HepG2 (cell line): ENCODE data around the gene PRR36. TPM values are rescaled to one million over a fixed set of nuclear protein-coding genes. Genes with fewer than 3 reads are reported as not detected.

Experiments
- CCDC6 ChIP-seq: sonication (generic); formaldehyde crosslinking; IDR thresholded peaks from 2 replicates; pipeline ENCODE4 v1.8.1; 2022; ENCODE audit warnings: mild to moderate bottlenecking, missing genetic modification reagents, moderate library complexity
- FOXA3 ChIP-seq: IDR thresholded peaks from 2 replicates; pipeline ENCODE4 v1.6.1; 2016; ENCODE audit warnings: missing genetic modification reagents, missing compliant biosample characterization
- FOXO1 ChIP-seq: sonication (generic); formaldehyde crosslinking; IDR thresholded peaks from 2 replicates; pipeline ENCODE4 v1.4.0; 2020; ENCODE audit warnings: missing genetic modification reagents
- HDAC6 ChIP-seq: fragments of 200-600 bp; sonication (generic); IDR thresholded peaks from 2 replicates; pipeline ENCODE4 v1.7.0; 2017; ENCODE audit warnings: mild to moderate bottlenecking, antibody characterized with exemption, low read length, low read depth
- HNF4G ChIP-seq, 2 experiments: sonication (generic) in 1 of 2; formaldehyde crosslinking in 1 of 2; IDR thresholded peaks; 2 replicates each; pipeline versions ENCODE4 v1.4.0 to v1.6.1; 2011 to 2020; ENCODE audit warnings: borderline replicate concordance in 2 of 2, low read depth in 2 of 2, mild to moderate bottlenecking in 2 of 2, low read length in 1 of 2, missing genetic modification reagents in 1 of 2, moderate library complexity in 1 of 2
- HNRNPLL ChIP-seq: fragments of 200-400 bp; formaldehyde crosslinking; IDR thresholded peaks from 2 replicates; pipeline ENCODE4 v1.6.1; 2017; ENCODE audit warnings: mild to moderate bottlenecking, low read depth, low read length; ENCODE audit not compliant: poor library complexity, severe bottlenecking
- ISL2 ChIP-seq: sonication (generic); formaldehyde crosslinking; IDR thresholded peaks from 2 replicates; pipeline ENCODE4 v1.5.0; 2020; ENCODE audit warnings: missing genetic modification reagents
- KLF12 ChIP-seq: sonication (generic); formaldehyde crosslinking; IDR thresholded peaks from 2 replicates; pipeline ENCODE4 v1.4.0; 2020; ENCODE audit warnings: missing genetic modification reagents, borderline replicate concordance
- MIER2 ChIP-seq: IDR thresholded peaks from 2 replicates; pipeline ENCODE4 v1.6.1; 2016; ENCODE audit warnings: missing biosample characterization, missing genetic modification reagents
- POLR2A ChIP-seq, 2 experiments: IDR thresholded peaks; 2 replicates each; pipeline ENCODE4 v1.6.1; 2011; ENCODE audit warnings: low read depth in 2 of 2, low read length in 2 of 2, mild to moderate bottlenecking in 1 of 2, moderate library complexity in 1 of 2; ENCODE audit not compliant: insufficient read depth in 1 of 2
- TCF12 ChIP-seq, 2 experiments: fragments of 450-650 bp in 1 of 2; sonication (generic) in 1 of 2; formaldehyde crosslinking in 1 of 2; IDR thresholded peaks; 2 replicates each; pipeline versions ENCODE4 v1.6.1 to v1.8.0; 2017 to 2022; ENCODE audit warnings: antibody characterized with exemption in 1 of 2, mild to moderate bottlenecking in 1 of 2, missing genetic modification reagents in 1 of 2, moderate library complexity in 1 of 2
- XRCC5 ChIP-seq: fragments of 200-400 bp; formaldehyde crosslinking; optimal IDR thresholded peaks from 2 replicates; pipeline ENCODE3; 2017; ENCODE audit warnings: mild to moderate bottlenecking, low read length
- ZNF230 ChIP-seq: sonication (generic); formaldehyde crosslinking; IDR thresholded peaks from 2 replicates; pipeline ENCODE4 v1.4.0; 2020; ENCODE audit warnings: mild to moderate bottlenecking, missing genetic modification reagents
- ZNF790 ChIP-seq: sonication (generic); formaldehyde crosslinking; IDR thresholded peaks from 2 replicates; pipeline ENCODE4 v1.8.0; 2022; ENCODE audit warnings: missing genetic modification reagents, mild to moderate bottlenecking, borderline replicate concordance
- ZSCAN22 ChIP-seq: sonication (generic); formaldehyde crosslinking; IDR thresholded peaks from 2 replicates; pipeline ENCODE4 v1.4.0; 2020; ENCODE audit warnings: mild to moderate bottlenecking, missing genetic modification reagents
- polyA plus RNA-seq, 8 experiments: library from polyadenylated mRNA; depleted of rRNA in 3 of 8; stranded (reverse) in 7 of 8; unstranded in 1 of 8; fragments of >200 nt; fragmentation: Illumina TruSeq in 4 of 8; extraction: Trizol in 4 of 8; gene quantifications; 2 replicates each; pipeline versions ENCODE4 v1.2.1 to v1.2.3, GENCODE V29; 2011 to 2016; ENCODE audit warnings: low read depth in 4 of 8, missing spikeins in 1 of 8, mixed read lengths in 1 of 8; ENCODE audit not compliant: insufficient read depth in 1 of 8
- total RNA-seq, 5 experiments: library from RNA; depleted of rRNA; stranded (reverse); fragments of >200 nt; fragmentation: Illumina TruSeq; extraction: Trizol; gene quantifications; 2 replicates each; pipeline ENCODE4 v1.2.3, GENCODE V29; 2016; ENCODE audit warnings: low read depth in 1 of 5
- TF ChIP-seq, protein P1 (sequence below): sonication (generic); formaldehyde crosslinking; IDR thresholded peaks from 2 replicates; pipeline ENCODE4 v1.9.0; 2021; ENCODE audit warnings: missing genetic modification reagents, borderline replicate concordance
- TF ChIP-seq, protein P2 (sequence below): sonication (generic); formaldehyde crosslinking; IDR thresholded peaks from 2 replicates; pipeline ENCODE4 v1.4.0; 2020; ENCODE audit warnings: low read depth, mild to moderate bottlenecking, missing genetic modification reagents
- TF ChIP-seq, protein P3 (sequence below): sonication (generic); formaldehyde crosslinking; IDR thresholded peaks from 2 replicates; pipeline ENCODE4 v1.8.0; 2022; ENCODE audit warnings: missing genetic modification reagents, mild to moderate bottlenecking, moderate library complexity, borderline replicate concordance
- TF ChIP-seq, protein P4 (sequence below): IDR thresholded peaks from 2 replicates; pipeline ENCODE4 v1.6.1; 2016; ENCODE audit warnings: low read depth, control low read depth
- TF ChIP-seq, protein P5 (sequence below): sonication (generic); formaldehyde crosslinking; IDR thresholded peaks from 2 replicates; pipeline ENCODE4 v1.8.1; 2023; ENCODE audit warnings: missing genetic modification reagents, inconsistent platforms, borderline replicate concordance

PRR36 gene
- total and polyA plus RNA-seq, 2 of the 13 experiments (the other 11 are each of a cell fraction or from before 2014, with no cell fraction given), result 0.07 to 0.17 TPM

DNA sequence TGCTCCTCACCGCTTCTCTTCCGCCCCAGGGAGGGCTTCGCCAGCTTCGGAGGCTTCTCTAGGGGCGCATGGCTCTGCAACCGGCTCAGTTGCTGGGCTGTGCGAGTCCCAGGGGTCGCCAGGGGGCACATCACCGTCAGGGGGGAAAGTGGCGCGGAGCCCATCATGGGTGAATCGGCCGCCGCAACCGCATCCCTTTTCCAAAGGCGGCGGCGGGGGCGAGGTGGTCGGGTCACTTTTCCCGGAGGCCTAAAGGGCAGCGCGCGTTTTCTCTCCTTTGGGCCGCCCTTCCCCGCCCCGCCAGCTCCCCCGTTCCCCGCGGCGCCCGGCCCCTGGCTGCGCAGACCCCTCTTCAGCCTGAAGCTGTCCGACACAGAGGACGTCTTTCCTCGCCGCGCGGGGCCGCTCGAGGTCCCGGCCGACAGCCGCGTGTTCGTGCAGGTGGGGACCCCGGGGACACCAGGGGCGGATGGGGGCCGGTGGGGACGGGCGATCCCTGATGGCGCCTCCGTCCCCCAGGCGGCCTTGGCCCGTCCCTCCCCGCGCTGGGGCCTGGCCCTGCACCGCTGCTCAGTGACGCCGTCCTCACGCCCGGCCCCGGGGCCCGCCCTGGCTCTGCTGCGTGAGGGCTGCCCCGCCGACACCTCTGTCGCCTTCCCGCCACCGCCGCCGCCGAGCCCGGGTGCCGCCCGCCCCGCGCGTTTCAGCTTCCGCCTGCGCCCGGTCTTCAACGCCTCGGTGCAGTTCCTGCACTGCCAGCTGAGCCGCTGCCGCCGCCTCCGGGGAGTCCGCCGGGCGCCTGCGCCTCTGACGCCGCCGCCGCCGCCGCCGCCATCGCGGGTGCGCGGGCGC lies 42.1 kb upstream of the PRR36 start (continued):
- TF ChIP-seq ZNF790 (CRISPR knock-in tag) (0 out of 2 replicates have a peak, but pooled peaks have one; percentile 52), TCF12 (IDR thresholded peaks at IDR 0.05) (no peak), TCF12 (CRISPR knock-in tag; IDR thresholded peaks at IDR 0.05) (no peak), FOXO1 (CRISPR knock-in tag) (0 out of 2 replicates have a peak, but pooled peaks have one; percentile 9), ZSCAN22 (CRISPR knock-in tag) (peak; percentile 54; the same call in 1 of the 2 replicates), HNRNPLL (peak; percentile 87), HNF4G (IDR thresholded peaks at IDR 0.05; ENCODE audit: borderline replicate concordance, low read depth, low read length) (no peak), HNF4G (CRISPR knock-in tag; IDR thresholded peaks at IDR 0.05; ENCODE audit: borderline replicate concordance, low read depth) (no peak), XRCC5 (no peak), MIER2 (CRISPR knock-in tag) (no peak), ISL2 (CRISPR knock-in tag) (0 out of 2 replicates have a peak, but pooled peaks have one; percentile 13), CCDC6 (CRISPR knock-in tag) (0 out of 2 replicates have a peak, but pooled peaks have one; percentile 38), KLF12 (CRISPR knock-in tag) (no peak), ZNF230 (CRISPR knock-in tag) (no peak), HDAC6 (no peak), FOXA3 (no peak), POLR2A (IDR thresholded peaks at IDR 0.05; ENCODE audit: insufficient read depth in 1 of 2, low read depth in 2 of 2, low read length in 2 of 2) (peak in 1 of 2 experiments; percentile 41; a peak in 1 of 4 replicates)
- TF ChIP-seq, protein P1, sequence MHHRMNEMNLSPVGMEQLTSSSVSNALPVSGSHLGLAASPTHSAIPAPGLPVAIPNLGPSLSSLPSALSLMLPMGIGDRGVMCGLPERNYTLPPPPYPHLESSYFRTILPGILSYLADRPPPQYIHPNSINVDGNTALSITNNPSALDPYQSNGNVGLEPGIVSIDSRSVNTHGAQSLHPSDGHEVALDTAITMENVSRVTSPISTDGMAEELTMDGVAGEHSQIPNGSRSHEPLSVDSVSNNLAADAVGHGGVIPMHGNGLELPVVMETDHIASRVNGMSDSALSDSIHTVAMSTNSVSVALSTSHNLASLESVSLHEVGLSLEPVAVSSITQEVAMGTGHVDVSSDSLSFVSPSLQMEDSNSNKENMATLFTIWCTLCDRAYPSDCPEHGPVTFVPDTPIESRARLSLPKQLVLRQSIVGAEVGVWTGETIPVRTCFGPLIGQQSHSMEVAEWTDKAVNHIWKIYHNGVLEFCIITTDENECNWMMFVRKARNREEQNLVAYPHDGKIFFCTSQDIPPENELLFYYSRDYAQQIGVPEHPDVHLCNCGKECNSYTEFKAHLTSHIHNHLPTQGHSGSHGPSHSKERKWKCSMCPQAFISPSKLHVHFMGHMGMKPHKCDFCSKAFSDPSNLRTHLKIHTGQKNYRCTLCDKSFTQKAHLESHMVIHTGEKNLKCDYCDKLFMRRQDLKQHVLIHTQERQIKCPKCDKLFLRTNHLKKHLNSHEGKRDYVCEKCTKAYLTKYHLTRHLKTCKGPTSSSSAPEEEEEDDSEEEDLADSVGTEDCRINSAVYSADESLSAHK (CRISPR knock-in tag), result no peak
- TF ChIP-seq, protein P2, sequence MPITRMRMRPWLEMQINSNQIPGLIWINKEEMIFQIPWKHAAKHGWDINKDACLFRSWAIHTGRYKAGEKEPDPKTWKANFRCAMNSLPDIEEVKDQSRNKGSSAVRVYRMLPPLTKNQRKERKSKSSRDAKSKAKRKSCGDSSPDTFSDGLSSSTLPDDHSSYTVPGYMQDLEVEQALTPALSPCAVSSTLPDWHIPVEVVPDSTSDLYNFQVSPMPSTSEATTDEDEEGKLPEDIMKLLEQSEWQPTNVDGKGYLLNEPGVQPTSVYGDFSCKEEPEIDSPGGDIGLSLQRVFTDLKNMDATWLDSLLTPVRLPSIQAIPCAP (CRISPR knock-in tag), result no peak
- TF ChIP-seq, protein P3, sequence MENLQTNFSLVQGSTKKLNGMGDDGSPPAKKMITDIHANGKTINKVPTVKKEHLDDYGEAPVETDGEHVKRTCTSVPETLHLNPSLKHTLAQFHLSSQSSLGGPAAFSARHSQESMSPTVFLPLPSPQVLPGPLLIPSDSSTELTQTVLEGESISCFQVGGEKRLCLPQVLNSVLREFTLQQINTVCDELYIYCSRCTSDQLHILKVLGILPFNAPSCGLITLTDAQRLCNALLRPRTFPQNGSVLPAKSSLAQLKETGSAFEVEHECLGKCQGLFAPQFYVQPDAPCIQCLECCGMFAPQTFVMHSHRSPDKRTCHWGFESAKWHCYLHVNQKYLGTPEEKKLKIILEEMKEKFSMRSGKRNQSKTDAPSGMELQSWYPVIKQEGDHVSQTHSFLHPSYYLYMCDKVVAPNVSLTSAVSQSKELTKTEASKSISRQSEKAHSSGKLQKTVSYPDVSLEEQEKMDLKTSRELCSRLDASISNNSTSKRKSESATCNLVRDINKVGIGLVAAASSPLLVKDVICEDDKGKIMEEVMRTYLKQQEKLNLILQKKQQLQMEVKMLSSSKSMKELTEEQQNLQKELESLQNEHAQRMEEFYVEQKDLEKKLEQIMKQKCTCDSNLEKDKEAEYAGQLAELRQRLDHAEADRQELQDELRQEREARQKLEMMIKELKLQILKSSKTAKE (CRISPR knock-in tag), result no peak
- TF ChIP-seq, protein P4, sequence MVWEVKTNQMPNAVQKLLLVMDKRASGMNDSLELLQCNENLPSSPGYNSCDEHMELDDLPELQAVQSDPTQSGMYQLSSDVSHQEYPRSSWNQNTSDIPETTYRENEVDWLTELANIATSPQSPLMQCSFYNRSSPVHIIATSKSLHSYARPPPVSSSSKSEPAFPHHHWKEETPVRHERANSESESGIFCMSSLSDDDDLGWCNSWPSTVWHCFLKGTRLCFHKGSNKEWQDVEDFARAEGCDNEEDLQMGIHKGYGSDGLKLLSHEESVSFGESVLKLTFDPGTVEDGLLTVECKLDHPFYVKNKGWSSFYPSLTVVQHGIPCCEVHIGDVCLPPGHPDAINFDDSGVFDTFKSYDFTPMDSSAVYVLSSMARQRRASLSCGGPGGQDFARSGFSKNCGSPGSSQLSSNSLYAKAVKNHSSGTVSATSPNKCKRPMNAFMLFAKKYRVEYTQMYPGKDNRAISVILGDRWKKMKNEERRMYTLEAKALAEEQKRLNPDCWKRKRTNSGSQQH (CRISPR knock-in tag), result no peak
- TF ChIP-seq, protein P5, sequence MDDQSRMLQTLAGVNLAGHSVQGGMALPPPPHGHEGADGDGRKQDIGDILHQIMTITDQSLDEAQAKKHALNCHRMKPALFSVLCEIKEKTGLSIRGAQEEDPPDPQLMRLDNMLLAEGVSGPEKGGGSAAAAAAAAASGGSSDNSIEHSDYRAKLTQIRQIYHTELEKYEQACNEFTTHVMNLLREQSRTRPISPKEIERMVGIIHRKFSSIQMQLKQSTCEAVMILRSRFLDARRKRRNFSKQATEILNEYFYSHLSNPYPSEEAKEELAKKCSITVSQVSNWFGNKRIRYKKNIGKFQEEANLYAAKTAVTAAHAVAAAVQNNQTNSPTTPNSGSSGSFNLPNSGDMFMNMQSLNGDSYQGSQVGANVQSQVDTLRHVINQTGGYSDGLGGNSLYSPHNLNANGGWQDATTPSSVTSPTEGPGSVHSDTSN (CRISPR knock-in tag), result no peak
